ENCODE data around the gene CEBPA. TPM values are rescaled to one million over a fixed set of nuclear protein-coding genes. Genes with fewer than 3 reads are reported as not detected.

CEBPA gene
- total and polyA plus RNA-seq, 3 experiments from 2014 or later, result 1.1 to 1.6 (median 1.3) TPM

GRCh38 chr19:33278403-33279269 lies 23.7 kb downstream of the CEBPA start:
- Mint-ChIP-seq H3K4me3 (no peak overlapping the region), H3K27ac (no peak overlapping the region), H3K36me3 (peaks cover 0 to 3% (median 0%) of the 10 kb centered on the region in 3 donors), H3K4me1 (peaks cover 2 to 14% (median 7%) of the 10 kb centered on the region in 3 donors), H3K9me3 (no peaks in the 10 kb centered on the region), H3K27me3 (peaks cover 0 to 2% of the 10 kb centered on the region in 2 donors)
- no peak for DNase-seq
- H3K9me3 ChIP-seq (ENCODE audit: low read length), result no peaks in the 10 kb centered on the region
- no peaks in the 10 kb centered on the region for H3K4me1 ChIP-seq (ENCODE audit: insufficient read depth, low read length)
- H3K27ac ChIP-seq (ENCODE audit: low read depth, low read length), result no peak overlapping the region
- H3K27me3 ChIP-seq (ENCODE audit: insufficient read depth, low read length, poor library complexity, severe bottlenecking), result no peaks in the 10 kb centered on the region
- H3K4me3 ChIP-seq (ENCODE audit: low read length), result no peak overlapping the region
- CTCF ChIA-PET, result interaction anchor here (0.8 kb wide), 1 partner anchor 43 kb away, joined by 3 read pairs; no protein-coding TSS in a partner anchor
- POLR2A ChIA-PET, result no interaction called here
- no peaks in the 10 kb centered on the region for H3K36me3 ChIP-seq (ENCODE audit: insufficient read depth, low read length)

GRCh38 chr19:33278023-33278402 lies 24.3 kb downstream of the CEBPA start:
- Histone ChIP-seq H3K27me3 (ENCODE audit: insufficient read depth, low read length, poor library complexity, severe bottlenecking) (no peaks in the 10 kb centered on the region), H3K36me3 (ENCODE audit: insufficient read depth, low read length) (no peaks in the 10 kb centered on the region), H3K9me3 (ENCODE audit: low read length) (no peaks in the 10 kb centered on the region), H3K4me3 (ENCODE audit: low read length) (no peak overlapping the region), H3K4me1 (ENCODE audit: insufficient read depth, low read length) (no peaks in the 10 kb centered on the region), H3K27ac (ENCODE audit: low read depth, low read length) (no peak overlapping the region)
- Mint-ChIP-seq H3K4me3 (no peak overlapping the region), H3K9me3 (no peaks in the 10 kb centered on the region), H3K4me1 (peaks cover 2 to 14% (median 7%) of the 10 kb centered on the region in 3 donors), H3K27ac (no peak overlapping the region), H3K36me3 (peaks cover 0 to 3% (median 0%) of the 10 kb centered on the region in 3 donors), H3K27me3 (peaks cover 0 to 2% of the 10 kb centered on the region in 2 donors)
- no peak for DNase-seq
- ChIA-PET POLR2A (no interaction called here), CTCF (interaction anchor here (0.8 kb wide), 1 partner anchor 42 kb away, joined by 3 read pairs; no protein-coding TSS in a partner anchor)

- H3K36me3 ChIP-seq (ENCODE audit: insufficient read depth, low read length), result no peaks in the 10 kb centered on the region
- no peaks in the 10 kb centered on the region for H3K9me3 ChIP-seq (ENCODE audit: low read length)
- POLR2A ChIA-PET, result no interaction called here
- H3K4me3 ChIP-seq (ENCODE audit: low read length), result no peak overlapping the region
- Mint-ChIP-seq H3K27ac (no peak overlapping the region), H3K4me1 (peaks cover 2 to 14% (median 7%) of the 10 kb centered on the region in 3 donors), H3K27me3 (peaks cover 0 to 6% of the 10 kb centered on the region in 2 donors), H3K4me3 (no peak overlapping the region), H3K36me3 (peaks cover 0 to 3% (median 0%) of the 10 kb centered on the region in 3 donors), H3K9me3 (no peaks in the 10 kb centered on the region)
- H3K27me3 ChIP-seq (ENCODE audit: insufficient read depth, low read length, poor library complexity, severe bottlenecking), result no peaks in the 10 kb centered on the region
- no peak for DNase-seq
- CTCF ChIA-PET, result no interaction called here
- H3K27ac ChIP-seq (ENCODE audit: low read depth, low read length), result no peak overlapping the region
- H3K4me1 ChIP-seq (ENCODE audit: insufficient read depth, low read length), result no peaks in the 10 kb centered on the region
Measured at GRCh38 chr19:33277434-33277833, 24.9 kb downstream of the CEBPA start.

- Mint-ChIP-seq H3K27me3 (peaks cover 0 to 6% of the 10 kb centered on the region in 2 donors), H3K9me3 (no peaks in the 10 kb centered on the region), H3K27ac (no peak overlapping the region), H3K4me1 (peaks cover 2 to 14% (median 7%) of the 10 kb centered on the region in 3 donors), H3K4me3 (no peak overlapping the region), H3K36me3 (peaks cover 0 to 3% (median 0%) of the 10 kb centered on the region in 3 donors)
- ChIA-PET CTCF (no interaction called here), POLR2A (interaction anchor here (0.5 kb wide), 1 partner anchor 1127 kb away, joined by 4 read pairs; no protein-coding TSS in a partner anchor)
- H3K4me3 ChIP-seq (ENCODE audit: low read length), result no peak overlapping the region
- no peak overlapping the region for H3K27ac ChIP-seq (ENCODE audit: low read depth, low read length)
- H3K4me1 ChIP-seq (ENCODE audit: insufficient read depth, low read length), result no peaks in the 10 kb centered on the region
- DNase-seq, result no peak
- no peaks in the 10 kb centered on the region for H3K36me3 ChIP-seq (ENCODE audit: insufficient read depth, low read length)
- H3K27me3 ChIP-seq (ENCODE audit: insufficient read depth, low read length, poor library complexity, severe bottlenecking), result no peaks in the 10 kb centered on the region
- H3K9me3 ChIP-seq (ENCODE audit: low read length), result no peaks in the 10 kb centered on the region
Measured at GRCh38 chr19:33275933-33276619, 26.3 kb downstream of the CEBPA start.

- no peaks in the 10 kb centered on the region for H3K36me3 ChIP-seq (ENCODE audit: insufficient read depth, low read length)
- H3K9me3 Mint-ChIP-seq, result no peaks in the 10 kb centered on the region
- H3K4me1 Mint-ChIP-seq, result peaks cover 2 to 13% (median 5%) of the 10 kb centered on the region in 3 donors
- H3K4me3 ChIP-seq (ENCODE audit: low read length), result no peak overlapping the region
- no peaks in the 10 kb centered on the region for H3K4me1 ChIP-seq (ENCODE audit: insufficient read depth, low read length)
- no peak for DNase-seq
- H3K9me3 ChIP-seq (ENCODE audit: low read length), result no peaks in the 10 kb centered on the region
- POLR2A ChIA-PET, result interaction anchor here (0.5 kb wide), 1 partner anchor 1128 kb away, joined by 4 read pairs; no protein-coding TSS in a partner anchor
- no peak overlapping the region for H3K27ac ChIP-seq (ENCODE audit: low read depth, low read length)
- H3K36me3 Mint-ChIP-seq, result peaks cover 0 to 3% (median 0%) of the 10 kb centered on the region in 3 donors
- H3K4me3 Mint-ChIP-seq, result no peak overlapping the region
- H3K27me3 Mint-ChIP-seq, result peaks cover 0 to 6% of the 10 kb centered on the region in 2 donors
- no peaks in the 10 kb centered on the region for H3K27me3 ChIP-seq (ENCODE audit: insufficient read depth, low read length, poor library complexity, severe bottlenecking)
- H3K27ac Mint-ChIP-seq, result no peak overlapping the region
- CTCF ChIA-PET, result no interaction called here
Measured at GRCh38 chr19:33275559-33275932, 26.8 kb downstream of the CEBPA start.

GRCh38 chr19:33274663-33275558 lies 27.4 kb downstream of the CEBPA start:
- POLR2A ChIA-PET, result interaction anchor here (0.5 kb wide), 1 partner anchor 1128 kb away, joined by 4 read pairs; no protein-coding TSS in a partner anchor
- CTCF ChIA-PET, result no interaction called here

GRCh38 chr19:33273881-33274662 lies 28.3 kb downstream of the CEBPA start:
- POLR2A ChIA-PET, result no interaction called here
- H3K27me3 ChIP-seq (ENCODE audit: insufficient read depth, low read length, poor library complexity, severe bottlenecking), result no peaks in the 10 kb centered on the region
- no peaks in the 10 kb centered on the region for H3K36me3 ChIP-seq (ENCODE audit: insufficient read depth, low read length)
- Mint-ChIP-seq H3K9me3 (no peaks in the 10 kb centered on the region), H3K4me3 (no peak overlapping the region), H3K36me3 (no peaks in the 10 kb centered on the region), H3K4me1 (peaks cover 0 to 6% (median 0%) of the 10 kb centered on the region in 3 donors), H3K27ac (peak overlapping the region in 1 of 8 donors; percentile 61), H3K27me3 (peaks cover 0 to 4% of the 10 kb centered on the region in 2 donors)
- CTCF ChIA-PET, result no interaction called here
- H3K27ac ChIP-seq (ENCODE audit: low read depth, low read length), result no peak overlapping the region
- H3K4me3 ChIP-seq (ENCODE audit: low read length), result no peak overlapping the region
- no peaks in the 10 kb centered on the region for H3K4me1 ChIP-seq (ENCODE audit: insufficient read depth, low read length)
- DNase-seq, result no peak
- H3K9me3 ChIP-seq (ENCODE audit: low read length), result no peaks in the 10 kb centered on the region

More at GRCh38 chr19:33274663-33275558, 27.4 kb downstream of the CEBPA start:
- H3K4me1 Mint-ChIP-seq, result peaks cover 0 to 6% (median under 1%) of the 10 kb centered on the region in 3 donors
- H3K4me3 Mint-ChIP-seq, result no peak overlapping the region
- Histone ChIP-seq H3K4me3 (ENCODE audit: low read length) (no peak overlapping the region), H3K4me1 (ENCODE audit: insufficient read depth, low read length) (no peaks in the 10 kb centered on the region), H3K27ac (ENCODE audit: low read depth, low read length) (no peak overlapping the region), H3K27me3 (ENCODE audit: insufficient read depth, low read length, poor library complexity, severe bottlenecking) (no peaks in the 10 kb centered on the region), H3K9me3 (ENCODE audit: low read length) (no peaks in the 10 kb centered on the region), H3K36me3 (ENCODE audit: insufficient read depth, low read length) (no peaks in the 10 kb centered on the region)
- no peak for DNase-seq
- H3K9me3 Mint-ChIP-seq, result no peaks in the 10 kb centered on the region
- H3K27me3 Mint-ChIP-seq, result peaks cover 0 to 4% of the 10 kb centered on the region in 2 donors
- H3K36me3 Mint-ChIP-seq, result no peaks in the 10 kb centered on the region
- no peak overlapping the region for H3K27ac Mint-ChIP-seq

Measured in CD8-positive, alpha-beta memory T cell (primary cell).